Thoracic aorta (tissue), 2 donors: ENCODE measurements around the gene RAI1. TPM values are rescaled to one million over a fixed set of nuclear protein-coding genes. Genes with fewer than 3 reads are reported as not detected.

ENCODE experiments used
- ATAC-seq: fragments of 150-250 bp; one replicate; pipeline ENCODE4 v1.8.0; 2017; ENCODE audit warnings: low read depth; ENCODE audit not compliant: insufficient number of reproducible peaks, low FRiP score
- DNase-seq: peaks from one replicate; pipeline ENCODE4 v3.0.0-alpha.2; 2020; ENCODE audit warnings: low spot score
- H3K27ac ChIP-seq, 2 donors: fragments of 200-600 bp; sonication (generic); 1 replicate in 1 of 2; 2 replicates in 1 of 2; pipeline ENCODE4 v1.5.1; 2016; ENCODE audit warnings: mild to moderate bottlenecking in 2 of 2, moderate library complexity in 2 of 2
- H3K27me3 ChIP-seq: fragments of 200-600 bp; sonication (generic); replicated peaks from 2 replicates; pipeline ENCODE4 v1.6.0; 2016; ENCODE audit warnings: mild to moderate bottlenecking; ENCODE audit not compliant: insufficient read depth
- H3K36me3 ChIP-seq: fragments of 200-600 bp; sonication (generic); one replicate; pipeline ENCODE4 v1.5.1; 2016
- H3K4me1 ChIP-seq, 2 donors: fragments of 200-600 bp; sonication (generic); 1 replicate in 1 of 2; 2 replicates in 1 of 2; pipeline versions ENCODE4 v1.5.1 to v1.6.0; 2016; ENCODE audit warnings: low read depth in 2 of 2, mild to moderate bottlenecking in 1 of 2; ENCODE audit not compliant: control insufficient read depth in 1 of 2
- H3K4me3 ChIP-seq: fragments of 200-600 bp; sonication (generic); 2 replicates; pipeline ENCODE4 v1.5.1; 2016; ENCODE audit warnings: mild to moderate bottlenecking
- H3K9me3 ChIP-seq: fragments of 200-600 bp; sonication (generic); 2 replicates; pipeline ENCODE4 v1.5.1; 2016
- CTCF ChIP-seq: fragments of 200-600 bp; sonication (generic); IDR thresholded peaks from one replicate; pipeline ENCODE4 v1.5.1; 2019; ENCODE audit warnings: antibody characterized with exemption
- total RNA-seq, 2 donors: library from RNA; depleted of rRNA; stranded (reverse); fragments of >200 nt; gene quantifications; one replicate each; pipeline versions ENCODE4 v1.1.0 to v1.2.3, GENCODE V29; 2016

Gene RAI1
- total RNA-seq, 2 donors from 2014 or later: 21.0 to 31.5 TPM

GRCh38 chr17:17769869-17770631 lies 88.8 kb downstream of the RAI1 start:
- no peak for TF ChIP-seq CTCF
- no peak overlapping the region for H3K4me3 ChIP-seq
- DNase-seq: no peak
- H3K27ac ChIP-seq: no peak overlapping the region
- no peak for ATAC-seq
- no peaks in the 10 kb centered on the region for H3K36me3 ChIP-seq
- H3K27me3 ChIP-seq: no peaks in the 10 kb centered on the region
- no peaks in the 10 kb centered on the region for H3K9me3 ChIP-seq
- H3K4me1 ChIP-seq: peaks cover 7 to 17% of the 10 kb centered on the region in 2 donors

- TF ChIP-seq CTCF: no peak
- ATAC-seq: no peak
- Histone ChIP-seq H3K36me3 (no peaks in the 10 kb centered on the region), H3K4me1 (peaks cover 7 to 18% of the 10 kb centered on the region in 2 donors), H3K4me3 (no peak overlapping the region), H3K27me3 (no peaks in the 10 kb centered on the region), H3K9me3 (no peaks in the 10 kb centered on the region), H3K27ac (no peak overlapping the region)
- DNase-seq: no peak
These were observed 89.4 kb downstream of the RAI1 start for GRCh38 chr17:17770632-17771044.

- H3K27ac ChIP-seq: no peak overlapping the region
- H3K4me3 ChIP-seq: no peak overlapping the region
- H3K4me1 ChIP-seq: peaks cover 7 to 18% of the 10 kb centered on the region in 2 donors
- no peaks in the 10 kb centered on the region for H3K27me3 ChIP-seq
- no peak for DNase-seq
- H3K9me3 ChIP-seq: no peaks in the 10 kb centered on the region
- no peak for ATAC-seq
- no peaks in the 10 kb centered on the region for H3K36me3 ChIP-seq
- TF ChIP-seq CTCF: no peak
These were observed 90.4 kb downstream of the RAI1 start for GRCh38 chr17:17771498-17772201.

GRCh38 chr17:17772231-17772630 lies 91.0 kb downstream of the RAI1 start:
- ATAC-seq: no peak

More at GRCh38 chr17:17772231-17772630, 91.0 kb downstream of the RAI1 start:
- Histone ChIP-seq H3K4me1 (peaks cover 7 to 18% of the 10 kb centered on the region in 2 donors), H3K27ac (no peak overlapping the region), H3K4me3 (no peak overlapping the region), H3K36me3 (no peaks in the 10 kb centered on the region), H3K27me3 (no peaks in the 10 kb centered on the region), H3K9me3 (no peaks in the 10 kb centered on the region)
- TF ChIP-seq CTCF: no peak
- DNase-seq: no peak
